K562 (cell line): Measurements from ENCODE around the gene XPR1. TPM values are rescaled to one million over a fixed set of nuclear protein-coding genes. Genes with fewer than 3 reads are reported as not detected.

ENCODE experiments used
- ATAC-seq: fragments of 200-7000 bp; cut with Tn5 transposase; 3 replicates; pipeline ENCODE4 v1.9.1; 2020; ENCODE audit warnings: moderate library complexity
- BruUV-seq: library from RNA; stranded (reverse); fragments of 400-500 nt; replicated peaks from 2 replicates; lab custom pipeline; 2021; lab: Mats Ljungman, UMichigan
- CTCF ChIA-PET: fragments of 300-600 bp; formaldehyde crosslinking; extraction: SDS; loops from one replicate; lab custom pipeline; 2021; ENCODE audit warnings: low intra/inter-chr PET ratio; lab: Yijun Ruan, JAX
- POLR2A ChIA-PET: fragments of 300-600, 350-650 bp; sonication (Branson Sonifier 250); formaldehyde crosslinking; extraction: SDS; loops from one replicate; lab custom pipeline; 2021; ENCODE audit warnings: antibody characterized with exemption, inconsistent platforms; lab: Yijun Ruan, JAX
- DNase-seq, 4 experiments: peaks; one replicate each; pipeline versions ENCODE4 v3.0.0 to v3.0.0-alpha.2; 2011 to 2018; ENCODE audit warnings: low spot score in 3 of 4, mixed read lengths in 3 of 4; ENCODE audit errors: extremely low read depth in 1 of 4
- FAIRE-seq: peaks from 2 replicates; lab custom pipeline; 2011; peaks lifted over from hg19 to GRCh38; lab: Jason Lieb, UNC
- H2AFZ ChIP-seq: 2 replicates; pipeline ENCODE4 v1.6.0; 2011; ENCODE audit warnings: low read depth, low read length, control low read depth, inconsistent platforms
- H3K27ac ChIP-seq: fragments of 200-600 bp; 3 replicates; pipeline ENCODE4 v1.8.0; 2011; ENCODE audit warnings: low read depth, mild to moderate bottlenecking, control low read depth, inconsistent platforms, low read length, moderate library complexity, mixed read lengths; ENCODE audit errors: extremely low read depth
- H3K27me3 ChIP-seq, 2 experiments: fragments of 300-600 bp in 1 of 2; 2 replicates in 1 of 2; 3 replicates in 1 of 2; pipeline versions ENCODE4 v1.6.0 to v1.8.0; 2011; ENCODE audit warnings: inconsistent platforms in 2 of 2, low read length in 2 of 2, mild to moderate bottlenecking in 1 of 2, mixed read lengths in 1 of 2, moderate library complexity in 1 of 2; ENCODE audit not compliant: control insufficient read depth in 2 of 2, insufficient read depth in 2 of 2
- H3K36me3 ChIP-seq: fragments of 300-600 bp; 3 replicates; pipeline ENCODE4 v1.8.0; 2011; ENCODE audit warnings: mild to moderate bottlenecking, low read length, inconsistent platforms; ENCODE audit not compliant: control insufficient read depth, insufficient read depth
- H3K4me1 ChIP-seq, 2 experiments: fragments of 200-600 bp in 1 of 2; replicated peaks in 1 of 2; 2 replicates in 1 of 2; 3 replicates in 1 of 2; pipeline versions ENCODE4 v1.5.1 to v1.8.0; 2011; ENCODE audit warnings: inconsistent platforms in 2 of 2, low read length in 2 of 2, mild to moderate bottlenecking in 1 of 2, mixed read lengths in 1 of 2, moderate library complexity in 1 of 2; ENCODE audit not compliant: control insufficient read depth in 2 of 2, insufficient read depth in 2 of 2
- H3K4me2 ChIP-seq: 2 replicates; pipeline ENCODE4 v1.6.1; 2011; ENCODE audit warnings: low read length, control low read depth, inconsistent platforms, mixed read lengths; ENCODE audit not compliant: insufficient read depth
- H3K4me3 ChIP-seq: fragments of 200-600 bp; sonication (generic), shearing (Covaris generic); 2 replicates; pipeline ENCODE4 v1.5.1; 2016; ENCODE audit warnings: control low read depth, inconsistent platforms
- H3K79me2 ChIP-seq: fragments of 200-600 bp; 3 replicates; pipeline ENCODE4 v1.8.0; 2011; ENCODE audit warnings: low read length, inconsistent platforms; ENCODE audit not compliant: control insufficient read depth, insufficient read depth
- H3K9ac ChIP-seq, 2 experiments: 2 replicates each; pipeline versions ENCODE4 v1.6.0 to v1.6.1; 2011; ENCODE audit warnings: low read depth in 2 of 2, low read length in 2 of 2, control low read depth in 1 of 2, inconsistent platforms in 1 of 2, mild to moderate bottlenecking in 1 of 2, mixed read lengths in 1 of 2; ENCODE audit not compliant: insufficient read depth in 1 of 2
- H3K9me1 ChIP-seq: one replicate; pipeline ENCODE4 v1.6.0; 2011; ENCODE audit warnings: inconsistent platforms, mild to moderate bottlenecking, low read length, moderate library complexity; ENCODE audit not compliant: control insufficient read depth, insufficient read depth
- H3K9me3 ChIP-seq: replicated peaks from 2 replicates; pipeline ENCODE4 v1.5.1; 2011; ENCODE audit warnings: low read depth, low read length, inconsistent platforms; ENCODE audit not compliant: control insufficient read depth, insufficient read depth
- H4K20me1 ChIP-seq: replicated peaks from 2 replicates; pipeline ENCODE4 v1.6.1; 2011; ENCODE audit warnings: low read length, inconsistent platforms, mixed read lengths; ENCODE audit not compliant: control insufficient read depth, insufficient read depth
- NBN ChIP-seq: fragments of 450-650 bp; IDR thresholded peaks from 2 replicates; pipeline ENCODE4 v1.6.1; 2016; ENCODE audit warnings: low read depth, mild to moderate bottlenecking
- THRA ChIP-seq: fragments of 450-650 bp; IDR thresholded peaks from 2 replicates; pipeline ENCODE4 v1.6.1; 2017; ENCODE audit warnings: mild to moderate bottlenecking, moderate library complexity
- YBX1 ChIP-seq: fragments of 450-650 bp; IDR thresholded peaks from 2 replicates; pipeline ENCODE4 v1.7.1; 2016; ENCODE audit warnings: mild to moderate bottlenecking
- ZBTB5 ChIP-seq: fragments of 450-650 bp; IDR thresholded peaks from 2 replicates; pipeline ENCODE4 v1.6.1; 2017; ENCODE audit warnings: antibody characterized with exemption
- ZNF583 ChIP-seq: fragments of 250-450 bp; sonication (Bioruptor Pico); IDR thresholded peaks from 2 replicates; pipeline ENCODE4 v1.4.0; 2020
- whole genome bisulfite sequencing: fragments of 100-300 bp; shearing (Covaris generic); methylation state at CpG from one replicate; pipeline ENCODE4 v1.1.6; 2016; ENCODE audit warnings: low coverage, mixed read lengths; ENCODE audit not compliant: insufficient coverage; ENCODE audit errors: missing lambda C conversion rate; 5-methylcytosine and 5-hydroxymethylcytosine counted together
- in situ Hi-C: fragments of 300-500 bp; cut with MboI; formaldehyde crosslinking; loops from 4 replicates; pipeline ENCODE4 v1.15.0; 2018; ENCODE audit warnings: inconsistent platforms, mixed read lengths
- intact Hi-C: fragments of 100-400 bp; cut with micrococcal nuclease; formaldehyde crosslinking; loops from 2 replicates; pipeline ENCODE4 v1.14.2; 2022
- polyA plus RNA-seq, 8 experiments: library from polyadenylated mRNA; depleted of rRNA in 4 of 8; stranded (reverse) in 5 of 8; unstranded in 3 of 8; fragments of >200 nt; fragmentation: Nextera tagmentation in 2 of 8; fragmentation: Illumina TruSeq in 1 of 8; extraction: Ambion mirVana in 2 of 8; extraction: Trizol in 1 of 8; gene quantifications; 2 replicates each; pipeline versions ENCODE4 v1.2.1 to v1.2.3, GENCODE V29; 2011 to 2014; ENCODE audit warnings: inconsistent platforms in 1 of 8, missing spikeins in 1 of 8
- total RNA-seq, 7 experiments: library from RNA; depleted of rRNA in 6 of 7; stranded (reverse); fragments of >200 nt in 6 of 7; fragmentation: Illumina TruSeq in 2 of 7; extraction: Trizol in 2 of 7; gene quantifications; 2 replicates each; pipeline versions ENCODE4 v1.2.1 to v1.2.3, GENCODE V29; 2011 to 2021; ENCODE audit warnings: low replicate concordance in 1 of 7

XPR1 gene
- total and polyA plus RNA-seq, 9 of the 15 experiments (the other 6 are each of a cell fraction or from before 2014, with no cell fraction given), result 3.0 to 66.2 (median 38.6) TPM

GRCh38 chr1:180860535-180860934, 228.7 kb downstream of the XPR1 start:
- H3K79me2 ChIP-seq, result no peaks in the 10 kb centered on the region
- H3K4me2 ChIP-seq, result no peak overlapping the region
- intact Hi-C loops (loop anchor here (1.0 to 5.0 kb wide), 4 partner anchors 78 to 343 kb away; partner anchors contain the start of gene XPR1), in situ Hi-C loops (loop anchor here (5.0 kb wide), 1 partner anchor 323 kb away; no protein-coding TSS in a partner anchor)
- TF ChIP-seq THRA (no peak), NBN (0 out of 2 replicates have a peak, but pooled peaks have one; percentile 21), YBX1 (no peak), ZNF583 (CRISPR knock-in tag) (no peak), ZBTB5 (no peak)
- no peaks in the 10 kb centered on the region for H3K9me3 ChIP-seq
- POLR2A ChIA-PET, result no interaction called here
- CTCF ChIA-PET, result interaction anchor here (5.8 kb wide), 1 partner anchor 345 kb away, joined by 69 read pairs; no protein-coding TSS in a partner anchor
- DNase-seq, result no peak
- FAIRE-seq, result no peak
- WGBS, result 51% methylated on average over 2 of the region's 2 CpGs
- H3K4me3 ChIP-seq, result no peak overlapping the region
- no peak overlapping the region for H2AFZ ChIP-seq
- ATAC-seq, result peak; percentile 65
- no peak overlapping the region for H3K9ac ChIP-seq
- H3K27me3 ChIP-seq, result no peaks in the 10 kb centered on the region
- no TSS peak for BruUV-seq
- no peaks in the 10 kb centered on the region; a peak in 1 of 5 replicates for H3K4me1 ChIP-seq
- peaks cover 17% of the 10 kb centered on the region; the same call in 2 of the 3 replicates for H3K36me3 ChIP-seq
- H3K9me1 ChIP-seq, result no peaks in the 10 kb centered on the region
- H3K27ac ChIP-seq, result no peak overlapping the region
- no peaks in the 10 kb centered on the region for H4K20me1 ChIP-seq
